ENCODE results near the gene FGF21.
"Not testable (repeated sequence)": the region's sequence is repeated elsewhere in the genome, so short reads cannot be mapped to it uniquely, and the experiment has no call there.

Gene FGF21

DNA sequence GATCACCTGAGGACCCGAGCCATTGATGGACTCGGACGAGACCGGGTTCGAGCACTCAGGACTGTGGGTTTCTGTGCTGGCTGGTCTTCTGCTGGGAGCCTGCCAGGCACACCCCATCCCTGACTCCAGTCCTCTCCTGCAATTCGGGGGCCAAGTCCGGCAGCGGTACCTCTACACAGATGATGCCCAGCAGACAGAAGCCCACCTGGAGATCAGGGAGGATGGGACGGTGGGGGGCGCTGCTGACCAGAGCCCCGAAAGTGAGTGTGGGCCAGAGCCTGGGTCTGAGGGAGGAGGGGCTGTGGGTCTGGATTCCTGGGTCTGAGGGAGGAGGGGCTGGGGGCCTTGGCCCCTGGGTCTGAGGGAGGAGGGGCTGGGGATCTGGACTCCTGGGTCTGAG lies 888 bp downstream of the FGF21 start:
- no peaks in the 10 kb centered on the region for H3K79me2 ChIP-seq (ENCODE audit: control insufficient read depth, insufficient read depth, low read length, unreplicated experiment)
- peaks cover 13% of the 10 kb centered on the region for H3K27me3 ChIP-seq (ENCODE audit: insufficient read depth, low read length)
- no peak overlapping the region for H3K4me3 ChIP-seq (ENCODE audit: low read depth, low read length)
- peaks cover 3% of the 10 kb centered on the region for H3K4me1 ChIP-seq (ENCODE audit: control insufficient read depth, insufficient read depth, low read length, unreplicated experiment)
- H3K27ac ChIP-seq (ENCODE audit: low read depth, low read length): no peak overlapping the region
- no peaks in the 10 kb centered on the region for H3K36me3 ChIP-seq (ENCODE audit: insufficient read depth, low read length)
- no peak overlapping the region for H2AFZ ChIP-seq (ENCODE audit: low read length, unreplicated experiment)

DNA sequence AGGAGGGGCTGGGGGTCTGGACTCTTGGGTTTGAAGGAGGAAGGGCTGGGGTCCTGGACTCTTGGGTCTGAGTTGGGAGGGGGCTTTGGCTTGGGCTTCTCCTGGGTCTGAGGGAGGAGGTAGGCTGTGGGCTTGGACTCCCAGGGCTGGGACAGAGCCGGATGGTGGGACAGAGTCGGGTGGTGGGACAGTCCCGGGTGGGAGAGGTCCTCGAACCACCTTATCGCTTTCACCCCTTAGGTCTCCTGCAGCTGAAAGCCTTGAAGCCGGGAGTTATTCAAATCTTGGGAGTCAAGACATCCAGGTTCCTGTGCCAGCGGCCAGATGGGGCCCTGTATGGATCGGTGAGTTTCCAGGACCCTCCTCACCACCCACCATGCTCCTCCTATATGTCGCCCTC lies 1.4 kb downstream of the FGF21 start:
- Histone ChIP-seq H3K4me1 (ENCODE audit: control insufficient read depth, insufficient read depth, low read length, unreplicated experiment) (peaks cover 3% of the 10 kb centered on the region), H3K27ac (ENCODE audit: low read depth, low read length) (no peak overlapping the region), H3K79me2 (ENCODE audit: control insufficient read depth, insufficient read depth, low read length, unreplicated experiment) (no peaks in the 10 kb centered on the region)

GRCh38 chr19:48757089-48757675 lies 1.9 kb downstream of the FGF21 start:
- no peaks in the 10 kb centered on the region for H3K36me3 ChIP-seq (ENCODE audit: insufficient read depth, low read length)
- H3K4me3 ChIP-seq (ENCODE audit: low read depth, low read length): no peak overlapping the region
- peaks cover 11% of the 10 kb centered on the region for H3K27me3 ChIP-seq (ENCODE audit: insufficient read depth, low read length)
- no peak overlapping the region for H3K27ac ChIP-seq (ENCODE audit: low read depth, low read length)
- H3K79me2 ChIP-seq (ENCODE audit: control insufficient read depth, insufficient read depth, low read length, unreplicated experiment): no peaks in the 10 kb centered on the region
- no peak overlapping the region for H2AFZ ChIP-seq (ENCODE audit: low read length, unreplicated experiment)
- peaks cover 3% of the 10 kb centered on the region for H3K4me1 ChIP-seq (ENCODE audit: control insufficient read depth, insufficient read depth, low read length, unreplicated experiment)

More for the DNA sequence above, 1.4 kb downstream of the FGF21 start:
- Histone ChIP-seq H2AFZ (ENCODE audit: low read length, unreplicated experiment) (no peak overlapping the region), H3K4me3 (ENCODE audit: low read depth, low read length) (no peak overlapping the region), H3K27me3 (ENCODE audit: insufficient read depth, low read length) (peaks cover 13% of the 10 kb centered on the region), H3K36me3 (ENCODE audit: insufficient read depth, low read length) (no peaks in the 10 kb centered on the region)

GRCh38 chr19:48757741-48758144 lies 2.4 kb downstream of the FGF21 start:
- Histone ChIP-seq H3K27ac (ENCODE audit: low read depth, low read length) (no peak overlapping the region), H3K4me3 (ENCODE audit: low read depth, low read length) (no peak overlapping the region), H3K4me1 (ENCODE audit: control insufficient read depth, insufficient read depth, low read length, unreplicated experiment) (peaks cover 3% of the 10 kb centered on the region), H3K27me3 (ENCODE audit: insufficient read depth, low read length) (peaks cover 12% of the 10 kb centered on the region), H2AFZ (ENCODE audit: low read length, unreplicated experiment) (no peak overlapping the region), H3K79me2 (ENCODE audit: control insufficient read depth, insufficient read depth, low read length, unreplicated experiment) (no peaks in the 10 kb centered on the region), H3K36me3 (ENCODE audit: insufficient read depth, low read length) (no peaks in the 10 kb centered on the region)

GRCh38 chr19:48760504-48761205 lies 5.3 kb downstream of the FGF21 start:
- Histone ChIP-seq H3K79me2 (ENCODE audit: control insufficient read depth, insufficient read depth, low read length, unreplicated experiment) (no peaks in the 10 kb centered on the region), H3K36me3 (ENCODE audit: insufficient read depth, low read length) (no peaks in the 10 kb centered on the region), H3K27ac (ENCODE audit: low read depth, low read length) (no peak overlapping the region), H3K4me3 (ENCODE audit: low read depth, low read length) (no peak overlapping the region), H2AFZ (ENCODE audit: low read length, unreplicated experiment) (no peak overlapping the region), H3K27me3 (ENCODE audit: insufficient read depth, low read length) (peaks cover 8% of the 10 kb centered on the region; the same call in 1 of the 2 replicates), H3K4me1 (ENCODE audit: control insufficient read depth, insufficient read depth, low read length, unreplicated experiment) (no peaks in the 10 kb centered on the region)

DNA sequence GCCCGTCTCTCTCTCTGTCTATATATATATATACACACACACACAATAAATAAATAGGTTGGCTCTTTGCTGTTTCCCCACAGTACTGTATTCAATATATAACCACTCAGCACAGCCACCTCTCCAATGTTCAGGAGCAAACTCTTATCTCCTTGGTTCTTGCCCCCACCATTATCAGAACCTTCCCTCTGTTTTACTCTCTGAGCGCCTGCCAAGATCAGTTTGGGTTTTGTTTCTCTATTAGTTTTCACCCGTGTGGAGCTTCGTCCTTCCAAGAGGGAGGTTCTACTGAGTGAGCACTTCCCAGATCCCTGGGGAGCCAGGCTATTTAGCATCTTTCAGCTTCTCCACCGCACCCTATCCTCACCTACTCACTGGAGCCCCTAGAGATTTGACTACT lies 10.5 kb downstream of the FGF21 start:
- not testable (repeated sequence) for H3K4me1 ChIP-seq (ENCODE audit: control insufficient read depth, insufficient read depth, low read length, unreplicated experiment); H2AFZ ChIP-seq (ENCODE audit: low read length, unreplicated experiment); H3K27me3 ChIP-seq (ENCODE audit: insufficient read depth, low read length); H3K36me3 ChIP-seq (ENCODE audit: insufficient read depth, low read length); H3K4me3 ChIP-seq (ENCODE audit: low read depth, low read length); H3K27ac ChIP-seq (ENCODE audit: low read depth, low read length); H3K79me2 ChIP-seq (ENCODE audit: control insufficient read depth, insufficient read depth, low read length, unreplicated experiment)

GRCh38 chr19:48768171-48768753 lies 12.9 kb downstream of the FGF21 start:
- H3K27me3 ChIP-seq (ENCODE audit: insufficient read depth, low read length); H2AFZ ChIP-seq (ENCODE audit: low read length, unreplicated experiment); H3K4me3 ChIP-seq (ENCODE audit: low read depth, low read length); H3K4me1 ChIP-seq (ENCODE audit: control insufficient read depth, insufficient read depth, low read length, unreplicated experiment); H3K79me2 ChIP-seq (ENCODE audit: control insufficient read depth, insufficient read depth, low read length, unreplicated experiment); H3K27ac ChIP-seq (ENCODE audit: low read depth, low read length); H3K36me3 ChIP-seq (ENCODE audit: insufficient read depth, low read length): not testable (repeated sequence)

GRCh38 chr19:48768994-48769713 lies 13.8 kb downstream of the FGF21 start:
- H3K79me2 ChIP-seq (ENCODE audit: control insufficient read depth, insufficient read depth, low read length, unreplicated experiment): no peaks in the 10 kb centered on the region
- H3K4me3 ChIP-seq (ENCODE audit: low read depth, low read length): no peak overlapping the region
- H3K4me1 ChIP-seq (ENCODE audit: control insufficient read depth, insufficient read depth, low read length, unreplicated experiment): no peaks in the 10 kb centered on the region
- H2AFZ ChIP-seq (ENCODE audit: low read length, unreplicated experiment): no peak overlapping the region
- H3K36me3 ChIP-seq (ENCODE audit: insufficient read depth, low read length): no peaks in the 10 kb centered on the region
- no peaks in the 10 kb centered on the region for H3K27me3 ChIP-seq (ENCODE audit: insufficient read depth, low read length)
- H3K27ac ChIP-seq (ENCODE audit: low read depth, low read length): no peak overlapping the region

DNA sequence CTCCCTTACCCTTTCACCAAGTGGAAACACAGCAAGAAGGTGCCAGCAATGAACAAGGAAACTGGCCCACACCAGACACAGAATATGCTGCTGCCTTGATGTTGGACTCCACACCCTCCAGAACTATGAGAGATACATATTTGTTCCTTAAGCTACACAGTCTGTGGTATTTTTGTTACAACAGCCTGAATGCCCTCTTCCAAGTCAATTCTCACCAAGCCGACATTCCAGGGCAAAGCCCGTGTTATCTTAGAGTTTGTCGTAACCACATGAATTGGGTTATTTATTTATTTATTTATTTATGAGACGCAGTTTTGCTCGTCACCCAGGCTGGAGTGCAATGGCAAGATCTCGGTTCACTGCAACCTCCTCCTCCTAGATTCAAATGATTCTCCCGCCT lies 14.9 kb downstream of the FGF21 start:
- no peaks in the 10 kb centered on the region for H3K79me2 ChIP-seq (ENCODE audit: control insufficient read depth, insufficient read depth, low read length, unreplicated experiment)
- no peak overlapping the region for H2AFZ ChIP-seq (ENCODE audit: low read length, unreplicated experiment)
- H3K27ac ChIP-seq (ENCODE audit: low read depth, low read length): no peak overlapping the region
- H3K36me3 ChIP-seq (ENCODE audit: insufficient read depth, low read length): no peaks in the 10 kb centered on the region
- H3K27me3 ChIP-seq (ENCODE audit: insufficient read depth, low read length): no peaks in the 10 kb centered on the region
- no peak overlapping the region for H3K4me3 ChIP-seq (ENCODE audit: low read depth, low read length)
- H3K4me1 ChIP-seq (ENCODE audit: control insufficient read depth, insufficient read depth, low read length, unreplicated experiment): no peaks in the 10 kb centered on the region

DNA sequence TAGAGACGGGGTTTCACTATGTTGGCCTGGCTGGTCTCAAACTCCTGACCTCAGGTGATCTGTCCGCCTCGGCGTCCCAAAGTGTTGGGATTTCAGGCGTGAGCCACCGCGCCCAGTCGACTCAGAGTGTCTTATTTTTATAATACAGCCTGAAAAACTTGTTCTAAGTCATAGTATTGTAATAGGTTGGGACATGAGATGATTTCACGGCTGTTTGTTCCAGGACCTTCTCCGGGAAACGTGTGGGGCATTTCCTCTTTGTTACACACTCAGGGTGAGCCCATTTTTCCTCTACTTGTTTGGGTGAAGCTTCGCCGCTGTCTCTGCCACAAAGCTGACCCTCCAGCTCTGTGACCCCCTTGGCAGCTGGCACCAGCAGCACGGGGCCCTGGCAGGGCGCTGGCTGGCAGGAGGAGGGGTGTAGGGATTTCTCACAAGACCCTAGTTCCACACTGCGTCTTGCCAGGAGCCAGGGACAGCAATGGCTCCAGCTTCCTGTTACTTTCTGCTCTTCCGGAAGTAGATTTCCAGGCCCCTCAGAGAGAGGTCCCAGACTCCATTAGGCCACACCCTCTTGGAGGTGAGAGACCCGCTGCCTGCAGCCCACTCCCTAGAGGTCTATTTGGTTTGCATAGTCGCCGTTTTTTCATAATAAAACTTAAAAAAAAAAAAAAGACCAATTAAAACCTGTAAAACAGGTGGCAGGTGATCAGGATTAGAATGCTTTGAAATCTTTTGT lies 15.6 kb downstream of the FGF21 start:
- Histone ChIP-seq H3K27me3 (ENCODE audit: insufficient read depth, low read length) (no peaks in the 10 kb centered on the region), H3K4me3 (ENCODE audit: low read depth, low read length) (no peak overlapping the region), H2AFZ (ENCODE audit: low read length, unreplicated experiment) (no peak overlapping the region), H3K4me1 (ENCODE audit: control insufficient read depth, insufficient read depth, low read length, unreplicated experiment) (no peaks in the 10 kb centered on the region), H3K27ac (ENCODE audit: low read depth, low read length) (no peak overlapping the region), H3K79me2 (ENCODE audit: control insufficient read depth, insufficient read depth, low read length, unreplicated experiment) (no peaks in the 10 kb centered on the region), H3K36me3 (ENCODE audit: insufficient read depth, low read length) (no peaks in the 10 kb centered on the region)
